Endothelial cell of umbilical vein (primary cell): ENCODE data around the gene UVRAG. TPM values are rescaled to one million over a fixed set of nuclear protein-coding genes. Genes with fewer than 3 reads are reported as not detected.

Experiments used
- BruUV-seq: library from RNA; stranded (reverse); fragments of 400-500 nt; replicated peaks from 2 replicates; lab custom pipeline; 2021; lab: Mats Ljungman, UMichigan
- CTCF ChIA-PET: fragments of 300-600, 350-600 bp; sonication (Branson Sonifier 250); formaldehyde crosslinking; loops from one replicate; lab custom pipeline; 2021; ENCODE audit warnings: antibody characterized with exemption, inconsistent platforms; lab: Charles Lee
- POLR2A ChIA-PET: fragments of 300-600, 350-600 bp; sonication (Branson Sonifier 250); formaldehyde crosslinking; loops from one replicate; lab custom pipeline; 2021; ENCODE audit warnings: antibody characterized with exemption, inconsistent platforms; lab: Charles Lee
- DNase-seq: peaks from one replicate; pipeline ENCODE4 v3.0.0-alpha.2; 2011; ENCODE audit warnings: low read depth, low spot score
- FAIRE-seq: peaks from 2 replicates; lab custom pipeline; 2011; peaks lifted over from hg19 to GRCh38; lab: Jason Lieb, UNC
- H2AFZ ChIP-seq: 2 replicates; pipeline ENCODE4 v1.6.0; 2012; ENCODE audit warnings: low read depth, low read length, control low read depth, inconsistent platforms
- H3K27ac ChIP-seq: 2 replicates; pipeline ENCODE4 v1.5.1; 2011; ENCODE audit warnings: low read depth, mild to moderate bottlenecking, control low read depth, low read length, moderate library complexity; ENCODE audit not compliant: insufficient read depth
- H3K27me3 ChIP-seq, 2 experiments: 2 replicates each; pipeline versions ENCODE4 v1.6.0 to v1.6.1; 2011; ENCODE audit warnings: low read length in 2 of 2, mixed read lengths in 1 of 2; ENCODE audit not compliant: control insufficient read depth in 2 of 2, insufficient read depth in 2 of 2
- H3K36me3 ChIP-seq, 2 experiments: 2 replicates in 1 of 2; 3 replicates in 1 of 2; pipeline ENCODE4 v1.5.1; 2011; ENCODE audit warnings: low read length in 2 of 2, mild to moderate bottlenecking in 1 of 2, moderate library complexity in 1 of 2; ENCODE audit not compliant: control insufficient read depth in 2 of 2, insufficient read depth in 2 of 2; ENCODE audit errors: extremely low read depth in 1 of 2
- H3K4me1 ChIP-seq: 3 replicates; pipeline ENCODE4 v1.5.1; 2011; ENCODE audit warnings: mild to moderate bottlenecking, low read length; ENCODE audit not compliant: control insufficient read depth, insufficient read depth; ENCODE audit errors: extremely low read depth
- H3K4me2 ChIP-seq: 2 replicates; pipeline ENCODE4 v1.6.1; 2011; ENCODE audit warnings: low read length, control low read depth, mixed read lengths; ENCODE audit not compliant: insufficient read depth
- H3K4me3 ChIP-seq, 3 experiments: fragments of 200-600 bp in 1 of 3; sonication (generic), shearing (Covaris generic) in 1 of 3; replicated peaks in 1 of 3; 2 replicates each; pipeline ENCODE4 v1.5.1; 2011 to 2016; ENCODE audit warnings: control low read depth in 3 of 3, low read length in 3 of 3, mild to moderate bottlenecking in 2 of 3, inconsistent platforms in 1 of 3, low read depth in 1 of 3, moderate library complexity in 1 of 3; ENCODE audit not compliant: insufficient read depth in 1 of 3
- H3K79me2 ChIP-seq: 2 replicates; pipeline ENCODE4 v1.6.0; 2012; ENCODE audit warnings: low read length, inconsistent platforms; ENCODE audit not compliant: control insufficient read depth, insufficient read depth
- H3K9ac ChIP-seq: replicated peaks from 2 replicates; pipeline ENCODE3; 2011; ENCODE audit warnings: low read length, control low read depth; ENCODE audit not compliant: insufficient read depth; ENCODE audit errors: extremely low read depth
- H3K9me1 ChIP-seq: replicated peaks from 3 replicates; pipeline ENCODE4 v1.6.0; 2011; ENCODE audit warnings: mild to moderate bottlenecking, low read length; ENCODE audit not compliant: control insufficient read depth, insufficient read depth; ENCODE audit errors: extremely low read depth
- H3K9me3 ChIP-seq: replicated peaks from 2 replicates; pipeline ENCODE4 v1.5.1; 2012; ENCODE audit warnings: low read length, inconsistent platforms; ENCODE audit not compliant: control insufficient read depth, insufficient read depth
- H4K20me1 ChIP-seq: replicated peaks from 2 replicates; pipeline ENCODE3; 2011; ENCODE audit warnings: mild to moderate bottlenecking, low read length; ENCODE audit not compliant: control insufficient read depth, insufficient read depth; ENCODE audit errors: extremely low read depth
- EZH2 ChIP-seq: IDR thresholded peaks from 2 replicates; pipeline ENCODE4 v1.6.1; 2012; ENCODE audit warnings: borderline replicate concordance, low read depth, mild to moderate bottlenecking, moderate library complexity, low read length, inconsistent platforms; ENCODE audit not compliant: severe bottlenecking
- FOS ChIP-seq: IDR thresholded peaks from 2 replicates; pipeline ENCODE4 v1.6.1; 2011; ENCODE audit warnings: mild to moderate bottlenecking, low read length, moderate library complexity, borderline replicate concordance; ENCODE audit not compliant: insufficient read depth
- GATA2 ChIP-seq: IDR thresholded peaks from 2 replicates; pipeline ENCODE4 v1.7.0; 2011; ENCODE audit warnings: low read depth, mild to moderate bottlenecking, moderate library complexity, mixed read lengths, low read length; ENCODE audit not compliant: insufficient read length, insufficient read depth
- JUN ChIP-seq: IDR thresholded peaks from 2 replicates; pipeline ENCODE4 v1.6.1; 2011; ENCODE audit warnings: borderline replicate concordance, low read depth; ENCODE audit not compliant: insufficient read length, insufficient read depth
- MYC ChIP-seq: IDR thresholded peaks from one replicate; pipeline ENCODE4 v1.6.1; 2011; ENCODE audit warnings: mild to moderate bottlenecking, low read depth, low read length
- POLR2A ChIP-seq: IDR thresholded peaks from 2 replicates; pipeline ENCODE4 v1.6.1; 2012; ENCODE audit warnings: low read depth, mild to moderate bottlenecking, control low read depth, low read length
- POLR2AphosphoS5 ChIP-seq: IDR thresholded peaks from 2 replicates; pipeline ENCODE4 v1.6.1; 2012; ENCODE audit warnings: low read depth, mild to moderate bottlenecking, control low read depth, low read length, moderate library complexity; ENCODE audit not compliant: insufficient read depth
- dilution Hi-C: fragments of 300-500 bp; cut with MboI; formaldehyde crosslinking; loops from one replicate; pipeline ENCODE4 v1.15.0; 2019; ENCODE audit warnings: low sequenced_read_pairs; ENCODE audit not compliant: extremely low pct_ligation_motif_present
- intact Hi-C: fragments of 100-400 bp; cut with micrococcal nuclease; formaldehyde crosslinking; loops from one replicate; pipeline ENCODE4 v1.10.0; 2022
- polyA plus RNA-seq, 4 experiments: library from polyadenylated mRNA; depleted of rRNA in 3 of 4; stranded (reverse) in 3 of 4; unstranded in 1 of 4; fragments of >200 nt; gene quantifications; 2 replicates each; pipeline versions ENCODE4 v1.2.1 to v1.2.3, GENCODE V29; 2011 to 2012; ENCODE audit warnings: missing spikeins in 1 of 4
- total RNA-seq: library from RNA; stranded (reverse); gene quantifications from 2 replicates; pipeline ENCODE4 v1.2.3, GENCODE V29; 2021
- TF ChIP-seq, protein P1 (sequence below): IDR thresholded peaks from 2 replicates; pipeline ENCODE4 v1.6.1; 2011; ENCODE audit not compliant: insufficient read depth, insufficient read length
- TF ChIP-seq, protein P2 (sequence below), 2 donors: IDR thresholded peaks; 1 replicate in 1 of 2; 2 replicates in 1 of 2; pipeline ENCODE4 v1.5.1; 2011; ENCODE audit warnings: low read length in 2 of 2, mild to moderate bottlenecking in 2 of 2, moderate library complexity in 2 of 2, control low read depth in 1 of 2, inconsistent platforms in 1 of 2, low read depth in 1 of 2; ENCODE audit not compliant: insufficient read depth in 1 of 2; ENCODE audit errors: extremely low read depth in 1 of 2

Gene UVRAG
- total and polyA plus RNA-seq, 2 donors (not counting 3 experiments of a cell fraction or from before 2014, with no cell fraction given) = 21.2 to 65.6 TPM

DNA sequence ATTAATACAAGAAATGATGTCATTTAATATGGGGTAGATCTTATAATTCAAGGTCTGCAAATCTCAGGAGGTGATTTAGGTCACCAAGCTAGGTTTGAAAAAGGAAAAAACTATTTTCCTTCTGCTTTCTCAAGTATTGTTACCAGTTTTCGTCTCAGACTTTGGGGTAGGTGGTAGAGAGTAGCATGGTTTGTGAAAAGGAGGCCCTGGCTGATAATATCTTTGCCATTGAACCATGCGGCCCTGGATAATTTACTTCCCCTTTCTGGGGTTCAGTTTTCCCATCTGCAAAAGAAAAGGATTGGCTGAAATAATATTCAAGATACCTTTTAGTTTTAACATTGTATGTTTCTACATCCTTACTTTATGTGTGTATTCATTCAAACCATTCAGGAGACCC is 299.2 kb downstream of the UVRAG start:
- Histone ChIP-seq H3K9me3 (no peaks in the 10 kb centered on the region), H3K36me3 (peaks cover 4 to 5% of the 10 kb centered on the region in 2 experiments), H3K4me3 (no peak overlapping the region), H3K9me1 (no peaks in the 10 kb centered on the region), H3K27ac (no peak overlapping the region), H3K4me2 (no peak overlapping the region), H3K9ac (no peak overlapping the region), H4K20me1 (no peaks in the 10 kb centered on the region), H2AFZ (no peak overlapping the region), H3K79me2 (no peaks in the 10 kb centered on the region), H3K4me1 (peaks cover 4% of the 10 kb centered on the region), H3K27me3 (no peaks in the 10 kb centered on the region)
- FAIRE-seq (no peak), DNase-seq (no peak)
- BruUV-seq = no TSS peak
- TF ChIP-seq EZH2 (no peak), POLR2A (no peak), POLR2AphosphoS5 (no peak), GATA2 (no peak), MYC (no peak), FOS (no peak), JUN (no peak)
- TF ChIP-seq, protein P1, sequence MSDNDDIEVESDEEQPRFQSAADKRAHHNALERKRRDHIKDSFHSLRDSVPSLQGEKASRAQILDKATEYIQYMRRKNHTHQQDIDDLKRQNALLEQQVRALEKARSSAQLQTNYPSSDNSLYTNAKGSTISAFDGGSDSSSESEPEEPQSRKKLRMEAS = no peak
- TF ChIP-seq, protein P2, sequence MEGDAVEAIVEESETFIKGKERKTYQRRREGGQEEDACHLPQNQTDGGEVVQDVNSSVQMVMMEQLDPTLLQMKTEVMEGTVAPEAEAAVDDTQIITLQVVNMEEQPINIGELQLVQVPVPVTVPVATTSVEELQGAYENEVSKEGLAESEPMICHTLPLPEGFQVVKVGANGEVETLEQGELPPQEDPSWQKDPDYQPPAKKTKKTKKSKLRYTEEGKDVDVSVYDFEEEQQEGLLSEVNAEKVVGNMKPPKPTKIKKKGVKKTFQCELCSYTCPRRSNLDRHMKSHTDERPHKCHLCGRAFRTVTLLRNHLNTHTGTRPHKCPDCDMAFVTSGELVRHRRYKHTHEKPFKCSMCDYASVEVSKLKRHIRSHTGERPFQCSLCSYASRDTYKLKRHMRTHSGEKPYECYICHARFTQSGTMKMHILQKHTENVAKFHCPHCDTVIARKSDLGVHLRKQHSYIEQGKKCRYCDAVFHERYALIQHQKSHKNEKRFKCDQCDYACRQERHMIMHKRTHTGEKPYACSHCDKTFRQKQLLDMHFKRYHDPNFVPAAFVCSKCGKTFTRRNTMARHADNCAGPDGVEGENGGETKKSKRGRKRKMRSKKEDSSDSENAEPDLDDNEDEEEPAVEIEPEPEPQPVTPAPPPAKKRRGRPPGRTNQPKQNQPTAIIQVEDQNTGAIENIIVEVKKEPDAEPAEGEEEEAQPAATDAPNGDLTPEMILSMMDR (IDR thresholded peaks at IDR 0.05; ENCODE audit: extremely low read depth in 1 of 2, insufficient read depth in 1 of 2, low read depth in 1 of 2, low read length in 2 of 2) = no peak
- intact Hi-C loops (no loop called here), dilution Hi-C loops (no loop called here)
- POLR2A ChIA-PET = no interaction called here
- CTCF ChIA-PET = interaction anchor here (0.8 to 1.9 kb wide), 3 partner anchors 9 to 218 kb away, joined by 3 to 4 read pairs (median 4); no protein-coding TSS in a partner anchor
